Urothelium cell line (cell line): ENCODE measurements around the gene CRCP.
"Not testable (repeated sequence)": the region's sequence is repeated elsewhere in the genome, so short reads cannot be mapped to it uniquely, and the experiment has no call there.

Experiments used
- DNase-seq: peaks from one replicate; pipeline ENCODE4 v3.0.0; 2011; ENCODE audit warnings: low spot score, mixed read lengths
- FAIRE-seq: peaks from 2 replicates; lab custom pipeline; 2011; peaks lifted over from hg19 to GRCh38; lab: Jason Lieb, UNC

CRCP gene

DNA sequence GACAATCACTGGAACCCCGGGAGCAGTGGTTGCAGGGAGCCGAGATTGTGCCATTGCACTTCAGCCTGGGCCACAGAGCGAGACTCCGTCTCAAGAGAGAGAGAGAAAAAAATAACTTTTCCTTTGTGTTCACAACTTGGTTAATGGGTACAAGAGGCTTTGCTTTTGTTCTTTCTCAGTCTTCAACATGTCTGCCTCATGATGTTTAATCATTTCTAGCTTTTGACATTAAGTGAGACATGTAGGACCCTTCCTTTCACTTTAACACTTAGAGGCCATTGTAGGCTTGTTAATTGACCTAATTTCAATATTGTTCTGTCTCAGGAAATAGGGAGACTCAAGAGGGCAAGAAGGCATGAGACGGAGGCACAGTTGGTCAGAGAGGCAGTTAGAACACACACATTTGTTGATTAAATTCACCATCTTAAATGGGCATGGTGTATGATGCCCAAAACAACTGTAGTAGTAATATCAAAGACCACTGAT lies 9.3 kb upstream of the CRCP start:
- no peak for FAIRE-seq
- no peak for DNase-seq

DNA sequence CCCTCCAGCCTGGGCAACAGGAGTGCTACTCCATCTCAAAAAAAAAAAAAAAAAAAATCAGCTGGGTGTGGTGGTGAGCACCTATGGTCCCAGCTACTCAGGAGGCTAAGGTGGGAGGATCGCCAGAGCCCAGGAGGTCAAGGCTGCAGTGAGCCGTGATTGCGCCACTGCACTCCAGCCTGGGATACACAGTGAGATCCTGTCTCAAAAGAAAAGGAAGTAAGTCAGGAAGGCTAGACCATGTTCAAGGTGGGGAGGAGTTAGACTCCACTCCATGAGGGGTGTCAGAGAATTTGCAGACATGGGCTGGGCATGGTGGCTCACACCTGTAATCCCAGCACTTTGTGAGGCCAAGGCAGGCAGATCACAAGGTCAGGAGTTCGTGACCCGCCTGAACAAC lies 6.2 kb upstream of the CRCP start:
- FAIRE-seq, DNase-seq: not testable (repeated sequence)

DNA sequence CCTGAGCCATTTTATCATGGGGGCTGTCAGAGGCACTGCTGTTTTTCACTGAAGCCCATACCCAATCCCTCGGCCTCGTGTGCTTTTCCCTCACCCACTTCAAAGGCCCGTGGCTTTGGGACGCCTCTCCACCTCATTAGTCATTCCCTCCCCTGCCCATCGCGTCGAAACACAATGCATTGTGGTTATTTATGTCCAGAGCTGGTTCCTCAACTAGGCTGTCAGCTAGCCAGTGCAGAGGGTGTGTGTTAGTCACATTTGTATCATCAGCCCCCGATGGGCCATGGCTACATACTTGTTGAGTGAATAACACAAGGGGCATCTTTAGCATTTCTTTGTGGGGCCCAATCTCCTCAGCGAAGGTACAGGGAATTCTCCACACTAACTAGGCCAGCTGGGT lies 3.8 kb upstream of the CRCP start:
- FAIRE-seq (peak; percentile 97), DNase-seq (peak; percentile 85)

DNA sequence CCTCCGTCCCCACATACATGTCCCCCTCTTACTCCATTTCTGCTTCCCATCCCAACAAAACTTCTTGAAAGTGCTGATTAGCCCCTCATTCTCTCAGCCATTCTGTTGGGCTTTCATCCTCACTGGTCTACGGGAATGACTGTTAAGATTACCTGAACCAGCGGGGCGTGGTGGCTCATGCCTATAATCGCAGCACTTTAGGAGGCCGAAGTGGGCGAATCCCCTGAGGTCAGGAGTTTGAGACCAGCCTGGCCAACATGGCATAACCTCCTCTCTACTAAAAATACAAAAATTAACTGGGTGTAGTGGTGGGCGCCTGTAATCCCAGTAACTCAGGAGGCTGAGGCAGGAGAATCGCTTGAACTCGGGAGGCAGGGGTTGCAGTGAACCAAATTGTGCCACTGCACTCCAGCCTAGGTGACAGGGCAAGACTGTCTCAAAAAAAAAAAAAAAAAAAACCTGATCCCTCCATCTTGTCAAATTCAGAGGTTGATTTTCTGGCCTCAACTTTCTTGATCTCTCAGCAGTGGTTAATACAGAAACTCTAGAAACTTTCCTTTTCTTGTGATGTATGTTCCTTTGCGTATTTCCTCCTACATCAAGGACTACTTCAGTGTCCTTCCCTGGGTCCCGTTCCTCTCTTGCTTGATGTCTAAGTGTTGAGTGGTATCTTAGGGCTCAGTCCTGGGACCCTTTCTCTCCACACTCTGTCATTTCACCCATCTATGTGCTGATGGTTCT lies 2.2 kb downstream of the CRCP start:
- not testable (repeated sequence) for DNase-seq, FAIRE-seq

DNA sequence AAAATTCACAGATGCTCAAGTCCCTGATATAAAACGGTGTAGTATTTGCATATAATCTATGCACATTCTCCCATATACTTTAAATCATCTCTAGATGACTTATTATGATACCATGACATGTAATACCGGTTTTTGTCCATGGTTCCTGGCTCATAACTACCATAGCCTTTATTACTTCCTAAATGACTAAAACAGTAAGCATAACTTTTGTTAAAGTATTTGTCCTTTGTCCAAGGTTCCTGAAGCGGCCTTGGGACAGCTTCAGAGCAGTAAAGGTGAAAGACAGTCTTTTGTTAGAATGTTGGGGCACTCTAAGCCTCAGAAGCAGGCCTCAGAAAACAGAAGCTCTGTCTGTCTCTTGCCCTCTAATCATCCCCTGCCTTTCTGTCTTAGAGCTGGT lies 4.0 kb downstream of the CRCP start:
- no peak for FAIRE-seq

DNA sequence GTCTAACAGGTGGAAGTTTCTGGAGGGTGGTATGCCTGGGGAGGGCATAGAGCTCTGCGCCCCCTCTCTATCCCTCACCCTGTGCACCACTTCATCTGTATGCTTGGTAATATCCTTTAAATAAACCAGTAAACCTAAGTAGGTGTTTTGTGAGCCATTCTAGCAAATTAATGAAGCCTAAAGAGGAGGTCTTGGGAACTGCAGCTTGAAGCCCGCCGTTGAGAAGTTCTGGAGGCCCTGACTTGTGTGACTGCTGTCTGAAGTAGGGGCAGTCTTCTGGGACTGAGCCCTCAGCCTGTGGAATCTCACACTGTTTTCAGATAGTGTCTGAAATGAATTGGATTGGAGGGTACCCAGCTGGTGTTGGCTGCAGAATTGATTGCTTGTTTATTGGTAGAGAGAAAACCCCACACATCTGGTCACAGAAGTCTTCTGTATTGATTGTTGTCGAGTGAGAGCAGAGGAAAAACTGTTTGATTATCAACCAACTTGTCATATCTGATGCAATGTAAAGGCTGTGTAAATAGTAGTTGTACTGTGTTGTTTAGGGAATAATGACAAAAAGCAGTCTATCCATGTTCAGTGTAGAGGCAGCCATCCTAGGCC lies 4.7 kb downstream of the CRCP start:
- DNase-seq (no peak), FAIRE-seq (no peak)

More for the DNA sequence above, 4.0 kb downstream of the CRCP start:
- no peak for DNase-seq

DNA sequence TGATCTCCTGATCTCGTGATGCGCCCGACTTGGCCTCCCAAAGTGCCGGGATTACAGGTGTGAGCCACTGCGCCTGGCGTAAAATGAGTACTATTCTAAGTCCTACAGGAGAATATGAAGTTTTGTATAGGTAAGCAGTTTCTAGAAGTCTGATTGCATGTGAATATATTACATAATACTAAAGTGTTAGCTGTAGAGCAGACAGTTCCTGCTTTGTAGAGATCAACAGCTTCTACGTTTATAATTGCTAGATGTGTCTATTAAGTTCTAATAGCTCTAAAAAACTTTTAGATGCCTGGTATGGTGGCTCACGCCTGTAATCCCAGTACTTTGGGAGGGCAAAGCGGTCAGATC lies 8.5 kb downstream of the CRCP start:
- FAIRE-seq = no peak
- DNase-seq = no peak

DNA sequence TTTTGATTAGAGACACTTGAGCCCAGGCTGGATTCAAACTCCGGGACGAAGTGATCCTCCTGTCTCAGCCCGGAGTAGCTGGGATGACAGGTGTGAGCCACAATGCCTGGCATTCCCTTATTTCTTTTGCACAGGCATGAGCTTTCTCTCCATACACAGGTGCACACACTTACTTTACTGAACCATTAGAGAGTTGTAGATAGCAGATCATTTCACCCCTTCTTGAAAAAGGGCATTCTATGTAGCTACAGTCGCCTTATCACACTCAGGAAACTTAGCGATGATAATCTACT lies 9.9 kb downstream of the CRCP start:
- DNase-seq, FAIRE-seq: not testable (repeated sequence)

DNA sequence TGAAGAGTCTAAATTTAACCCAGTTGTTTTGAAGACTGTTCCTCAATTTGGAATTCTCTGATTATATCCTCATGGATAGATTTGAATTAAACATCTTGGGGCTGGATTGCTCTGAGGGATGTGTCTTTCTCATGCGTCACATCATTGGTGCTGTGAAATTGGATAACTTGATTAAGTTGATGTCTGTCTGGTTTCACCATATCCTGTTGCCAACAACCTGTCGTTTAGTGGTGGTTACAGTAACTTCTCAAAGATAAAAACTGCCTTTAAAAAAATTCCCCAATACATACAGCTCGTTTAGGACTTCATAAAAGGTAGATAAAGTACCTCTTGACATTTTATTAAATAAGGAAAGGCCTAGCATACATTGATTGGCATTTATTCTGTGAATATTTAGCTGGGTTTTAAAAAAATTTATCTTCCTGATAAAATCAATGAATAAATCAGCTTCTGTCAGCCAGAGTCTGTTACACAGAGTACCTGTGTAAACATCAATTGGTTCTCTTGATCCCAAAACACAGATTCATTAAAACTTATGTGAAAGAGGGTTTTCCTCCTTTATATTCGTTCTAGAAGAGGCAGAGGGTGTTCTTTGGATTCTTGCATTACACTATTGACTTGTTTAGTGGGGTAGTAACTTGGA lies 10.5 kb downstream of the CRCP start:
- FAIRE-seq (no peak), DNase-seq (no peak)

DNA sequence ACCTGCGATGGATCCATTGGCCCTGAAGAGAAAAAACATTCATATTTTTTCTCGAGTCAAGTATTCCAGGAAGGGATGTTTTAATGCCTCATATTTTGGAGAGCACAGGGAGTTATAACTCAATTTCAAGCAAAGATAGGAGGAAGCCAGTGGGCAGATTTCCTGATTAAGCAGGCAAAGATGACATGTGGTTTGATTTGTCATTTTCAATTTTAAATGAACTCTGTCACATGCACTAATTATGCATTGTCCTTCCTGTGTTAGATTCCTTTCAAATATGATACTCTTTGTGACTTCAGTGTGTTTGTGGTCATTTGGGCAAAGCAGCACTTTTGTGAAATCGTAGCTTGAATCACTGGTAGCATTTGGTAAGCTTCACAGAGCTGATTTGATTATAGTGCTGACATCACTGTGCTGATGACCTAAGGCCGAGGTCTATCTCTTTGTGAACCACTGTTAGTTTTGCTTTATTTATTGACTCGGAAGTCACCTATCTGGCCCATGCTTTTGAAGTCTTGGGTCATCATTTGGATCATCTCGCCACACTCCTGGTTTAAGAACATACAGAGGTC lies 11.2 kb downstream of the CRCP start:
- not testable (repeated sequence) for FAIRE-seq, DNase-seq

DNA sequence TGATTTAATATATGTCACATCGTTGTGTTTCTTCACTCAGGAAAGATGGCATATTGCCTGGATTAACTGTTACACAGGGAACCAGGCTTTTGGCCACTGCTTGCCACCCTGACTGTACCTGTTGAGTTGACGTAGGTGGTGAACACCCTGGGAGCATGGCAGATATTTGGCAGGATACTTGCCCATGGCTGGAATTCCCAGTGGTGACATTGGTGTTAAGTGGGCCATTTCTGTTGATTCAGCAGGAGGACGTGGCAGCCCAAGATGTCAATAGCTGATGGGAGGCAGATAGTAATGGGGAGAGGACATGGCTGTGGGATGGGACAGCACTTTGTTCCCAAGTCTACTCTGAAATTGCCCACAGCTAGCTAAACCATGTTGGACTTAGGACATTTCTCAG lies 12.5 kb downstream of the CRCP start:
- peak; percentile 75 for FAIRE-seq

DNA sequence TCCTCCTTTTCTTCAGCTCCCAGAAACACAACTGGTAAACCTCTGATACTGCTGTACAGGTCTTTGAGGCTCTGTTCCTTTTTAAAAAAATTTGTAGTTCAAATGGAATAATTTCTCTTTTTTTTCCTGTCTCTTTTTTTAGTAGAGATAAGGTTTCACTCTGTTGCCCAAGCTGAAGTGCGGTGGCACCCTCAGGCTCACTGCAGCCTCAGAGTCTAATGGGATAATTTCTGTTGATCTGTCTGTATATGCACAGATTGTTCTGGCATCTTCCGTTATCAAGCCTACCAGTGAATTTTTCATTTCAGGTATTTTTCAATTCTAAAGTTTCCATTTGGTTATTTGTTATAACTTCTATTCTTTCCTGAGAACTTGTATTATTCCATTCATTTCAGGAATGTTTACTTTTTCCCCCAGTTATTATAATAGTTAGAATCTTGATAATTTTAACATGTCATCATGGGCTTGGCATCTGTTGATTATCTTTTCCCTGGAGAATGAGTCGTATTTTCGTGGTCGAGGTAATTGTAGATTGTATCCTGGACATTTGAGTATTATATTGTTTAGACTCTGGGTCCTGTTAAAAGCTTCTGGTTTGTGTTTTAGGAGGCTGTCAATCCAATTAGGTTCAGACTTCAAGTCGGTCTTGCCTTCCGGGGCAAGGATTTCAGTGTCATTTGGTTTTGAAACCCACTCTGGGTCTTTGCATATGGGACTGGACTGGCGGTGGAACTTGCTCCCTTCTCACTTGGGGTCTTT lies 24.5 kb downstream of the CRCP start:
- FAIRE-seq = no peak
- DNase-seq = no peak

More for the DNA sequence above, 12.5 kb downstream of the CRCP start:
- not testable (repeated sequence) for DNase-seq

DNA sequence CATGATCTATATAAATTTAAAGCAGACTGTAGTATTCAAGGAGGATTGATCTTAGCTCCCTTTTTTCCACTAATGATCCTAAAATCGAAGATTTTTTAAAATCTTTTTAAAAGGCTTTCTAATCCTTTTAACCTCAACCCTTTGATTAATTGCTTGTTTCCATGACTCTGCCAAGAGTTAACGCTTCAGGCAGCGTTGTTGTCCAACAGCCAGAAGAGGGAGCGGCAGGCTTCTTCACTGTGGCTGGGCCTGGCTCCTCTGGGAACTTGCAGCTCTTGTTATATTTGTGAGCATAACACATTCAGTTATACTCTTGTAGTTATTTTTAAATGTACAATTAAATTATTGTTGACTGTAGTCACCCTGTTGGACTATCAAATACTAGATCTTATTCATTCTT lies 26.3 kb downstream of the CRCP start:
- DNase-seq (no peak), FAIRE-seq (no peak)

DNA sequence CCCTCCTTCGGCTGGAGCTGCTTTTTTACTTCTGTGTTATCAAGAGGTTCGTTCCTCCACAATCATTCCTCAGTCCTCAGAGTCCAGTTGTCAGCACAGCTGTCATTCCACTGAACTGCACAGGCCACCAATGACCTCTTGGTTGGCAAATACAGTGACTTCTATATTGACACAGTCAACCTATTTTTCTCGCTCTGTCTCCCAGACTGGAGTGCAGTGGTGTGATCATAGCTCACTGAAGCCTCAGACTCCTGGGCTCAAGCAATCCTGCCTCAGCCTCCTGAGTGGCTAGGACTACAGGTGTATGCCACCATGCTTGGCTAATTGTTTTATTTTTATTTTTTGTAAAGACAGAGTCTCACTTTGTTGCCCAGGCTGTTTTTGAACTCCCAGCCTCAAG lies 27.7 kb downstream of the CRCP start:
- FAIRE-seq = no peak

DNA sequence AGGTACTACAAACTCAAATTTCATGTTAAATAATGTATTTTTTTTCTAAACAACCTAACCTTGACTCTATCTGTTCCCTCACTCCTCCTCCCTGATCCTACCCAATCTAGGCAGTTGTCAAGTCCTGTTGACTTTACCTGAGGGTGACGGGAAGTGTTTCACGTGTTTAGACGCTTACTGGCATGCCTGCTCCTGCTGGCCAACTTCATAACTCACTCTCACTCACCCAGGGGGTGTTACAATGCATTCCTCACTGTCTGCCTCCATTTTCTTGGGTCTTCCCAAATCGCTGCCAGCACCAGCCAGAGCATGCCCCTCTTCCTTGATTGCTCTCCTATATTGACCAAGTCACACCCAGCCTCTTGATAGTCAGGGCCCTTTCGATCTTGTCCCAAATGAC lies 28.3 kb downstream of the CRCP start:
- no peak for FAIRE-seq
- DNase-seq = no peak

More for the DNA sequence above, 27.7 kb downstream of the CRCP start:
- DNase-seq = no peak

DNA sequence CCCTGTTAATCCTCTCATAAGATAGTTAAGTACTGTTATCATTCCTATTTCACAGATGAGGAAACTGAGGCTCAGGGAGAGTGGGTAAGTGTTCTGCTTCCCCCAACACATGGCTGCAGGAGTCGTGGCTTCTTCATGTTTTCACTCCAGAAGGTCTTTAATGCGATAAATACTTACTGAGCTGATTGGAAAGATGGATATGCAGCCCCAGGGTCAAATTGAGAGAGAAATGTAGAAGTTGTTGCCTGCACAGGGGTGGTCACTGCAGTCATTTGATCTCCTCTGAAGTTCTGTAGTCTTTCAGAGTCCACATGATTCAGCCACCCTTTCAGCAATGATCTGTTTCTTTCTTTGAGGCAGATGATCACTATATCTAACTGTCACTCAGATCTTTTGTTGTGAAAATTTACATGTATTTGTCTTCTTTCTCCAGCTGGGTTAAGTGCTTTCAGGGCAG lies 29.3 kb downstream of the CRCP start:
- DNase-seq = no peak
- no peak for FAIRE-seq

DNA sequence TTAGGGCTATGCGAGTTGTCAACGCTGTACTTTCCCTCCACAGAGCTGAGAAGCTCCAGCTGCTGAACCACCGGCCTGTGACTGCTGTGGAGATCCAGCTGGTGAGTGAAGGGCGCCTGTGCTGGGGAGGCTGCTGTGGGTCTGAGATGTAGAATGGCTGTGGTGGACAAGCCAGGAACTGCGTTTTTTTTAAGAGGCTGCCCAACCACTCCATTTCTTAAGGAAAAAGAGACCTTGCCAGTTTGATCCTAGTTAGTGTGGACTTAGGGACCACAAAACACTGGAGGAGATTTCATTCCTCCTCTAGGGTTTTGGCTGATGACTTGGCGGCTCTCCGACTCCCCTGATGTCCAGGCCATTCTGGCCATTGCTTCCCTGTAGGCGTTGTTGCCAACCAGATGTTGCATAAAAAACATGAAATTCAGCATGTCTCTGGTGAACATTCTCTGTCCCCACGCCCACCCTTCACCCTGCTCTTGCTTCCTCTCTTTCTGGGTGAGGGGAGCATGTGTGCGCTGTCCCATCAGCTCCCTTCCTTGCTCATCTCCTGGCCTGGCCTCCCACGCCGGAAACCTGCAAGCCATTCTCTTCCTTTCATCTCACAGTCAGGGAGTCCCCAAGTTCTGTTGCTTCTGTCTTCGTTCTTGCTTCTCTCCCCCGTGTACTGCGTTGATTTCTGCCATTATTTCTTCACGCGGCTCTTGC lies 30.9 kb downstream of the CRCP start:
- no peak for FAIRE-seq
- no peak for DNase-seq

DNA sequence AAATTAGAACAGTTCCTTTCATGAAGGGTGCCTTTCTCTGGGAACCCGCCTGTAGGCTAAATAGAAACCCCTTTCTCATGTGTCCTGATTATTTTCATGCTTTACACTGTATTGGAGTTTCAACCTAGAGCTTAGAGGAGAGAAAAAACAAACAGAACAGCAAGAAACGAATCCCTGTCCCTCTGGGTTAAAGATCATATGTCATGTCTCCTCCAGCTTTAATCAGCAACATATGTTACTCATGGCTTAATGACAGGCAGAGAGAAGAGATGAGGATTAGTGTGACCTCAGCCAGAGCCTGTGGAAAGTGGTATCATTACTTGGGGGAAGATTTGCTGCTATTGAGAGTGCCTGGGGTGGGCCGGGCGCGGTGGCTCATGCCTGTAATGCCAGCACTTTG lies 32.1 kb downstream of the CRCP start:
- DNase-seq (no peak), FAIRE-seq (no peak)

DNA sequence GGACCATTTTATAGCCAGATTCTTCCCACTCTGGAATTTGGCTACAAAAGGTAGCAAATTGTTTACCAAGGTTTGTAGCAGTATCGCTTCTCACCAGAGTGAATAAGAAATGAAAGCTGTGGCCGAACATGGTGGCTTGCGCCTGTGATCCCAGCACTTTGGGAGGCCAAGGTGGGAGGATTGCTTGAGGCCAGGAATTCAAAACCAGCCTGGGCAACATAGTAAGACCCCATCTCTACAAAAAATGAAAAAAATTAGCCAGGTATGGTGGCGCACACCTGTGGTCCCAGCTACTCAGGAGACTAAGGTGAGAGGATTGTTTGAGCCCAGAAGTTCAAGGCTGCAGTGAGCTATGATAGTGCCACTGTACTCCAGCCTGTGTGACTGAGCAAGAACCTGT lies 33.0 kb downstream of the CRCP start:
- not testable (repeated sequence) for DNase-seq, FAIRE-seq

DNA sequence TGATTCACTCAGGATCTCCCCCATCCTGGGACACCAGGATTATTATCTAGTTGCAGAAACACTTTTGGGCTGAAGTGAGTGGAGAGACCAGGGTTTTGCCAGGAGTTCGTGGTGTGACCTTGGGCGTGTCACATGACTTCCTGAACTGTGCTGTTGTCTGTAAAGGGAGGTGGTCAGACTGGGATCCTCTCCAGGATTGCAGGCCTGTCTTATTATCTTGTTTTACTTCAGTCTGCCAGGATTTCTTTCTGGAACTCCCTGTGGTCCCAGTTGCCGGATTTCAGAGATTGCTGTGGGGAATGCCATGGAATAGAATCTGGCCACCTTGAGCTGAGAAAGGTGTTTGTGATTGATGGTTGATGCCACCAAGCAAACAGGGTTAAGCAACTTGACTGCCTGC lies 35.8 kb downstream of the CRCP start:
- DNase-seq = no peak
- no peak for FAIRE-seq
